ENCODE results near the gene C1orf74. TPM values are rescaled to one million over a fixed set of nuclear protein-coding genes. Genes with fewer than 3 reads are reported as not detected.

C1orf74 gene
- total RNA-seq, 1 experiment from 2014 or later: 5.6 TPM

DNA sequence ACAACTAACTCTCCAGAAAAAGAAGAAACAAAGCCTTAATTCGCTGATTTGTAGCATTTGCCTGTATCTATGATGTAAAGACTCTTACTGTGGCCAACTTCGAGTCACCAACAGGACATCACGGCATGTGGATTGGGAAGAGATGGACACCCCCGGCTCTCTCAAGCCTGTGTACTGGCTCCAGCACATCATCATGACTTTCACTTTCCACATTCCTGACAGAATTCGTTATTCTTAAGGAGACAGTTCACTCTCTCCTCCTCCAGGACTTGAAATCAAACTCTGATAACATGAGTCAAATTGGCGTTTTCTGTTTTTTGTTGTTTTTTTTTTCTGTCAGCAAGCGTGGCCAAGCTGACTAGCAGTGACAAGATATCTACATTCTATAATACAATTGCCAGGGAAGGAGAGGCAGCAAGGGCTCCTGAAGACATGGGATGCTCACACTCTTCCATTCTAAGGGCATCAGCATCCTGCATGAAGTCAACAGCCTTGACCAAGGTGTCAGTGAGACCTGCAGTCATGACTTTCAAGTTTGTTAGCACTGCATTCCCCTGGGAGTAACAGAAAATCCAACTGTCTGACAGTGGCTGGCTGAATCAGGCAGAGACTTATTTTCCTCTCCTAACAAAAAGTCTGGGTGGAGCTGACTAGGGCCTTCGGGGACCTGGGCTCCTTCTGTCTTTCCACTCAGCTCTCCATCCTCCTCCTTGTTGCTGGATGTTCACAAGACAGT is 41.8 kb downstream of the C1orf74 start:
- ChIA-PET POLR2A (no interaction called here), CTCF (no interaction called here), RAD21 (ENCODE audit: low non-redundant PET in 1 of 2, low total read pairs in 2 of 2, uncharacterized antibody in 2 of 2, unreplicated experiment in 2 of 2) (no interaction called here)
- no peaks in the 10 kb centered on the region for H4K20me1 ChIP-seq (ENCODE audit: insufficient read depth)
- no peak overlapping the region for H3K9ac ChIP-seq (ENCODE audit: low read length)
- no peak overlapping the region for H3K4me3 ChIP-seq (replicated peaks in 1 of 2; ENCODE audit: low read depth in 1 of 2, low read length in 2 of 2)
- ATAC-seq (no peak), DNase-seq (ENCODE audit: low read depth, low spot score) (no peak)
- intact Hi-C loops (cut with micrococcal nuclease): no loop called here
- H3K36me3 ChIP-seq (ENCODE audit: control insufficient read depth in 1 of 2, insufficient read depth in 2 of 2, low read length in 2 of 2): no peaks in the 10 kb centered on the region
- no peak overlapping the region for H3K4me2 ChIP-seq (ENCODE audit: low read length)
- no peaks in the 10 kb centered on the region for H3K79me2 ChIP-seq (ENCODE audit: insufficient read depth, low read length)
- no TSS peak for BruUV-seq (replicated peaks)
- H3K4me1 ChIP-seq (ENCODE audit: control insufficient read depth in 1 of 2, insufficient read depth in 2 of 2, low read length in 2 of 2): peaks cover 0 to 3% of the 10 kb centered on the region in 2 experiments; a peak in 1 of 4 replicates
- H3K9me2 ChIP-seq (ENCODE audit: insufficient read depth): no peaks in the 10 kb centered on the region
- no peak overlapping the region for H3K27ac ChIP-seq (ENCODE audit: low read depth, low read length)
- H3K9me3 ChIP-seq (ENCODE audit: control insufficient read depth in 1 of 2, insufficient read depth in 1 of 2, low read depth in 1 of 2, low read length in 2 of 2): no peaks in the 10 kb centered on the region
- no peaks in the 10 kb centered on the region for H3K27me3 ChIP-seq (ENCODE audit: insufficient read depth, low read length)
- H2AFZ ChIP-seq (ENCODE audit: low read depth, low read length, poor library complexity, severe bottlenecking): no peak overlapping the region
- no peak for TF ChIP-seq FOSL1 (IDR thresholded peaks at IDR 0.05; ENCODE audit: low read depth)
- no peak for TF ChIP-seq EZH2phosphoT487 (IDR thresholded peaks at IDR 0.05; ENCODE audit: borderline replicate concordance)
- TF ChIP-seq, protein P1, sequence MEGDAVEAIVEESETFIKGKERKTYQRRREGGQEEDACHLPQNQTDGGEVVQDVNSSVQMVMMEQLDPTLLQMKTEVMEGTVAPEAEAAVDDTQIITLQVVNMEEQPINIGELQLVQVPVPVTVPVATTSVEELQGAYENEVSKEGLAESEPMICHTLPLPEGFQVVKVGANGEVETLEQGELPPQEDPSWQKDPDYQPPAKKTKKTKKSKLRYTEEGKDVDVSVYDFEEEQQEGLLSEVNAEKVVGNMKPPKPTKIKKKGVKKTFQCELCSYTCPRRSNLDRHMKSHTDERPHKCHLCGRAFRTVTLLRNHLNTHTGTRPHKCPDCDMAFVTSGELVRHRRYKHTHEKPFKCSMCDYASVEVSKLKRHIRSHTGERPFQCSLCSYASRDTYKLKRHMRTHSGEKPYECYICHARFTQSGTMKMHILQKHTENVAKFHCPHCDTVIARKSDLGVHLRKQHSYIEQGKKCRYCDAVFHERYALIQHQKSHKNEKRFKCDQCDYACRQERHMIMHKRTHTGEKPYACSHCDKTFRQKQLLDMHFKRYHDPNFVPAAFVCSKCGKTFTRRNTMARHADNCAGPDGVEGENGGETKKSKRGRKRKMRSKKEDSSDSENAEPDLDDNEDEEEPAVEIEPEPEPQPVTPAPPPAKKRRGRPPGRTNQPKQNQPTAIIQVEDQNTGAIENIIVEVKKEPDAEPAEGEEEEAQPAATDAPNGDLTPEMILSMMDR (IDR thresholded peaks at IDR 0.05 in 2 of 3, conservative IDR thresholded peaks at IDR 0.05 in 1 of 3; ENCODE audit: borderline replicate concordance in 1 of 3, insufficient read depth in 1 of 3, low read depth in 2 of 3, low read length in 2 of 3): no peak
- TF ChIP-seq, protein P2, sequence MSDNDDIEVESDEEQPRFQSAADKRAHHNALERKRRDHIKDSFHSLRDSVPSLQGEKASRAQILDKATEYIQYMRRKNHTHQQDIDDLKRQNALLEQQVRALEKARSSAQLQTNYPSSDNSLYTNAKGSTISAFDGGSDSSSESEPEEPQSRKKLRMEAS (IDR thresholded peaks at IDR 0.05): no peak
- TF ChIP-seq, protein P3, sequence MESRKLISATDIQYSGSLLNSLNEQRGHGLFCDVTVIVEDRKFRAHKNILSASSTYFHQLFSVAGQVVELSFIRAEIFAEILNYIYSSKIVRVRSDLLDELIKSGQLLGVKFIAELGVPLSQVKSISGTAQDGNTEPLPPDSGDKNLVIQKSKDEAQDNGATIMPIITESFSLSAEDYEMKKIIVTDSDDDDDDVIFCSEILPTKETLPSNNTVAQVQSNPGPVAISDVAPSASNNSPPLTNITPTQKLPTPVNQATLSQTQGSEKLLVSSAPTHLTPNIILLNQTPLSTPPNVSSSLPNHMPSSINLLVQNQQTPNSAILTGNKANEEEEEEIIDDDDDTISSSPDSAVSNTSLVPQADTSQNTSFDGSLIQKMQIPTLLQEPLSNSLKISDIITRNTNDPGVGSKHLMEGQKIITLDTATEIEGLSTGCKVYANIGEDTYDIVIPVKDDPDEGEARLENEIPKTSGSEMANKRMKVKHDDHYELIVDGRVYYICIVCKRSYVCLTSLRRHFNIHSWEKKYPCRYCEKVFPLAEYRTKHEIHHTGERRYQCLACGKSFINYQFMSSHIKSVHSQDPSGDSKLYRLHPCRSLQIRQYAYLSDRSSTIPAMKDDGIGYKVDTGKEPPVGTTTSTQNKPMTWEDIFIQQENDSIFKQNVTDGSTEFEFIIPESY (IDR thresholded peaks at IDR 0.05; ENCODE audit: extremely low read depth, insufficient replicate concordance, low read length): no peak
- TF ChIP-seq EGR1 (IDR thresholded peaks at IDR 0.05; ENCODE audit: low read depth): no peak
- TF ChIP-seq SRF (IDR thresholded peaks at IDR 0.05; ENCODE audit: low read depth): no peak
- TF ChIP-seq ZNF274 (IDR thresholded peaks at IDR 0.05; ENCODE audit: low read depth, low read length): no peak
- no peak for TF ChIP-seq POLR2AphosphoS5 (IDR thresholded peaks at IDR 0.05; ENCODE audit: low read depth, low read length)
- no peak for TF ChIP-seq POLR2A (IDR thresholded peaks at IDR 0.05; ENCODE audit: borderline replicate concordance, extremely low read depth, insufficient read depth, insufficient read length)
- TF ChIP-seq CBX3 (IDR thresholded peaks at IDR 0.05; ENCODE audit: low read depth): no peak
- TF ChIP-seq YY1 (IDR thresholded peaks at IDR 0.05; ENCODE audit: extremely low read depth, insufficient replicate concordance, low read depth, low read length): no peak
- no peak for TF ChIP-seq JUND (IDR thresholded peaks at IDR 0.05)
- TF ChIP-seq SIN3A (IDR thresholded peaks at IDR 0.05; ENCODE audit: low read depth): no peak
- TF ChIP-seq RAD21 (IDR thresholded peaks at IDR 0.05; ENCODE audit: low read depth): no peak
- TF ChIP-seq, protein P4, sequence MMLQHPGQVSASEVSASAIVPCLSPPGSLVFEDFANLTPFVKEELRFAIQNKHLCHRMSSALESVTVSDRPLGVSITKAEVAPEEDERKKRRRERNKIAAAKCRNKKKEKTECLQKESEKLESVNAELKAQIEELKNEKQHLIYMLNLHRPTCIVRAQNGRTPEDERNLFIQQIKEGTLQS (IDR thresholded peaks at IDR 0.05): no peak
- no peak for TF ChIP-seq ELF1 (IDR thresholded peaks at IDR 0.05; ENCODE audit: borderline replicate concordance, low read depth)
- no peak for TF ChIP-seq SP1 (IDR thresholded peaks at IDR 0.05; ENCODE audit: low read depth)
